Mesenteric fat pad (tissue), 1 donor: Measurements from ENCODE around the gene CELF5. TPM values are rescaled to one million over a fixed set of nuclear protein-coding genes. Genes with fewer than 3 reads are reported as not detected.
"Not testable (repeated sequence)": the region's sequence is repeated elsewhere in the genome, so short reads cannot be mapped to it uniquely, and the experiment has no call there.

Experiments
- DNase-seq: peaks from one replicate; pipeline ENCODE4 v3.0.0-alpha.2; 2020; ENCODE audit warnings: low spot score
- total RNA-seq: library from RNA; stranded (reverse); fragmentation: NEBNext Ultra II Directional; extraction: Animal tissue kit (Norgen Biotek cat#: 25700); gene quantifications from one replicate; pipeline ENCODE4 v1.2.1, GENCODE V29; 2021
- donor health status: DM: yes; HTN: yes; CAD: no.

CELF5 gene
- total RNA-seq, 1 donor from 2014 or later, result not detected

GRCh38 chr19:3319643-3320353 is 95.3 kb downstream of the CELF5 start:
- no peak for DNase-seq

GRCh38 chr19:3320354-3320670 is 95.9 kb downstream of the CELF5 start:
- DNase-seq, result no peak

- no peak for DNase-seq
These were observed 96.4 kb downstream of the CELF5 start for GRCh38 chr19:3320853-3321252.

GRCh38 chr19:3321696-3322095 is 97.2 kb downstream of the CELF5 start:
- no peak for DNase-seq

GRCh38 chr19:3322199-3322978 is 97.9 kb downstream of the CELF5 start:
- DNase-seq, result no peak

- no peak for DNase-seq
These were observed 98.6 kb downstream of the CELF5 start for GRCh38 chr19:3323026-3323425.

GRCh38 chr19:3323658-3324057 is 99.2 kb downstream of the CELF5 start:
- DNase-seq, result no peak

- no peak for DNase-seq
These were observed 100.0 kb downstream of the CELF5 start for GRCh38 chr19:3324405-3324856.

GRCh38 chr19:3325451-3325850 is 101.0 kb downstream of the CELF5 start:
- DNase-seq, result no peak

DNA sequence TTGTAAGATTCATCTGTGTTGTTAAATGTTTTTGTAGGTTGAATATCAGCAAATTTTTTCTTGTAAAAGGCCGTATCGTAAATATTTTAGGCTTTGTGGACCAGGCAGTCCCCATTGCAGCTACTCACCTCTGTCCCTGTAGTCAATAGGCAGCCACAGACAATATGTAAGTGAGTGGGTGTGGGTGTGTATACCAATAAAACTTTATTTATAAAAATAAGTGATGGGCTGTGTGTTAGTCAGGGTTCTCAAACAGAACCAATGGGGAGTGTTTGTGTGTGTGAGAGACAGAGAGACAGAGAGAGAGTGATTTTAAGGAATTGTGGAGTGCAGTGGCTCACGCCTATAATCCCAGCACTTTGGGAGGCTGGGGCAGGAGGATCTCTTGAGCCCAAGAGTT is 104.3 kb downstream of the CELF5 start:
- no peak for DNase-seq

GRCh38 chr19:3330047-3330446 is 105.6 kb downstream of the CELF5 start:
- no peak for DNase-seq

DNA sequence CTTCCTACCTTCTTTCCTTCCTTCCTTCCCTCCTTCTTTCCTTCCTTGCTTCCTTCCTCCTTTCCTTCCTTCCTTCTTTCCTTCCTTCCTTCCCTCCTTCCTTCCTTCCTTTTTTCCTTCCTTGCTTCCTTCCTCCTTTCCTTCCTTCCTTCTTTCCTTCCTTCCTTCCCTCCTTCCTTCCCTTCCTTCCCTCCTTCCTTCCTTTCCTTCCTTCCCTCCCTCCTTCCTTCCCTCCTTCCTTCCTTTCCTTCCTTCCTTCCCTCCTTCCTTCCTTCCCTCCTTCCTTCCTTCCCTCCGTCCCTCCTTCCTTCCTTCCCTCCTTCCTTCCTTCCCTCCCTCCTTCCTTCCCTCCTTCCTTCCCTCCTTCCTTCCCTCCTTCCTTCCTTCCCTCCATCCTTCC is 107.8 kb downstream of the CELF5 start:
- not testable (repeated sequence) for DNase-seq

DNA sequence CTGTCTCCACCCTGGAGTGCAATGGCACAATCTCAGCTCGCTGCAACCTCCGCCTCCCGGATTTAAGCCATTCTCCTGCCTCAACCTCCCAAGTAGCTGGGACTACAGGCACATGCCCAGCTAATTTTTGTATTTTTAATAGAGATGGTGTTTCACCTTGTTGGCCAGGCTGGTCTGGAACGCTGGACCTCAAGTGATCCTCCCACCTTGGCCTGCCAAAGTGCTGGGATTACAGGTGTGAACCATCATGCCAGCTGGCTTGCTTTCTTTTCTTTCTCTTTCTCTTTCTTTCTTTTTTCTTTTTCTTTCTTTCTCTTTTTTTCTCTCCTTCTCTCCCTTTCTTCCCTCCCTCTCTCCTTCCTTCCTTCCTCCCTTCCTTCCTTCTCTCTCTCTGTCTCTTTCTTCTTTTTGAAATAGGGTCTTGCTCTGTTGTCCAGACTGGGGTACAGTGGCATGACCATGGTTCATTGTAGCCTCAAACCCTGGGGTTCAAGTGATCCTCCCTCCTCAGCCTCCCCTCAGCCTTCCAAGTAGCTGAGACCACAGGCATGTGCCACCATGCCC is 108.6 kb downstream of the CELF5 start:
- DNase-seq, result no peak

GRCh38 chr19:3333662-3334061 is 109.2 kb downstream of the CELF5 start:
- DNase-seq, result no peak

GRCh38 chr19:3334749-3335430 is 110.4 kb downstream of the CELF5 start:
- not testable (repeated sequence) for DNase-seq

DNA sequence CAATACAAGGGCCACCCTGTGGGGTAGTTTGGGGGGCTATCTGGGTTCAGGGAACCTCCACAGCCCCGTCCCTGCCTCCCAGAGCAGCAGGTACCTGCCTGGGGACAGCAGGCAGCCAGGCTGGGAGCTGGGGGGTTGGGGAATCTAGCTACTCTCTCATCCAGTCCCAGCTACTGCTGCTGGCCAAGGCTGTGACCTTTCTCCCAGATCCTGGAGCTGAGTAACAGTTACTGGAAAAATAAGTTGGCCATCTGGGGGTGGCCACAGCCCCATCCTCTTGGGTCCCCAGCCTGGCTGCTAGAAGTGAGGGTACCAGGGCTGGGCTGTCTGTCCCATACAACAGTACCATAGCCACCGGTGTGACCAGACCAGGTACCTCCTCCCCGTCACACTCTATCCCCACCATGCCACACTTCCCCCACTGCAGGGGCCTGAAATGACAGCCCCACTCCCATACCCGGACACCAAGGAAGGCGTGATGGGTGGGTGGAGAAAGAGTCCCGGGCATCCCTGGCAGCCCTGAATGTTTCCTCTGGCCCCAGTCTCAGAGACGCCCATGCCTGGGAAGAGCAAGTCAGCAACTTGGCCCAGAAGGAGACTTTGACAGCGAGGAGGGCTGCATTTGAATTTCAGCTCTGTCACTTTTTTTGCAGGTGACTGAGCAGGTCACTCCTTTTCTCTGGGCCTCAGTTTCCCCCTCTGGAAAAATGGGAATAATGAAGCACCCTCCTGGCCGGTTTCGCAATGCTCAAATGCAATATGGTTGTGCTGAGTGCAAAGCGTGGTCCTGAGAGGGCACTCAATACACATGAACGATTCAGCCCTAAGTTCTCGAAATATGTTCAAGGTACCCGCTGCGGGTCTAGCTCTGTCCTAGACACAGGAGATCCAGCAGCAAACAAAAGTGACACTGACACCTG is 111.2 kb downstream of the CELF5 start:
- DNase-seq, result no peak

GRCh38 chr19:3336351-3336679 is 111.9 kb downstream of the CELF5 start:
- no peak for DNase-seq

DNA sequence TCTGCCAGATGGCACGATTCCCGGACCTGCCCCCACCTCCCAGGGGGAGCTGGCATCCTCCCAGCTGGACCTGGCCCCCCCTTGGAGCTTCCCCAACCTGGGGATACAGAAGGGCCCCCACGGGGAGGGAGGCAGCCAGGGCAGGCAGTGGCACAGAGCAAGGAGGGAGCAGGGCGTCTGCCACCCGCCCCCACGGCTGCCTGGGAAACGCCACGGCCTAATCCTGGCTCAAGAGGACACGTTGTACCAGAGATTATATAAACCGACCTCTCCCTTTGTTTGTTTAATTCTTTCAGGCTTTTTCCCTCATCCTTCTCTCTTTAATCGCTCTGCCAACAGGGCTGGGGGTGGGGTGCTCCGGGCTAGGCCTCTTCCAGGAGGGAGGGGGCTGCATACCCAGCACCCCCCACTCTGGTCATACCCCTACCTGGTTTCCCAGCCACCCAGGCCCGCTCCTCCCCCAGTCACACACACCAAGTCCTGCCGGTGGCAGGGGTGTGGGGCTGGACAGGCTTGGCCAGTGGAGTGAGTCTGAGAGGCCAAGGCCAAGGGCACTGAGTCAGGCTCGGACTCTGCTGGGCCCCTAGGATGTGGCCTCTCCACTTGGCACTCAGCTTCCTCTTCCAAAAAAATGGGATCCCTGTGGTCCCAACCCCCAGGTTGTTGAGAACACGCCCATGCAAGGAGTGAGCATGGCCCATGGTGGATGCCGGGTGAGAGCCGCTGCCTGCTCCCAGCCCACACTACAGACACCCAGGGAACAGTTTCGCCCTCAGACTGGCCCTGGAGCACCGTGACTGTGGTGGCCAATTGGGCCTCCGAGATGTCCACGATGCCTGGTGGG is 112.4 kb downstream of the CELF5 start:
- peak; percentile 93 for DNase-seq

- DNase-seq, result no peak
These were observed 114.2 kb downstream of the CELF5 start for GRCh38 chr19:3338541-3339181.

GRCh38 chr19:3340340-3340739 is 115.9 kb downstream of the CELF5 start:
- no peak for DNase-seq
